ENCODE results near the gene SSTR5.

SSTR5 gene

GRCh38 chr16:1107731-1108130 is 35.2 kb downstream of the SSTR5 start:
- no peak for DNase-seq

- DNase-seq: no peak
Observed at GRCh38 chr16:1108299-1109252, 36.0 kb downstream of the SSTR5 start.

- DNase-seq: no peak
Observed at GRCh38 chr16:1109648-1110047, 37.1 kb downstream of the SSTR5 start.

GRCh38 chr16:1112506-1113184 is 40.1 kb downstream of the SSTR5 start:
- DNase-seq: no peak

GRCh38 chr16:1113489-1113888 is 40.9 kb downstream of the SSTR5 start:
- no peak for DNase-seq

- DNase-seq: no peak
Observed at GRCh38 chr16:1113889-1114526, 41.5 kb downstream of the SSTR5 start.

- DNase-seq: no peak
Observed at GRCh38 chr16:1116693-1117077, 44.1 kb downstream of the SSTR5 start.

- no peak for DNase-seq
Observed at GRCh38 chr16:1117176-1117900, 44.8 kb downstream of the SSTR5 start.

- no peak for DNase-seq
Observed at GRCh38 chr16:1117926-1118325, 45.4 kb downstream of the SSTR5 start.

- DNase-seq: no peak
Observed at GRCh38 chr16:1119129-1119528, 46.6 kb downstream of the SSTR5 start.

- no peak for DNase-seq
Observed at GRCh38 chr16:1119766-1120576, 47.4 kb downstream of the SSTR5 start.

GRCh38 chr16:1120577-1120941 is 48.0 kb downstream of the SSTR5 start:
- DNase-seq: no peak

- DNase-seq: no peak
Observed at GRCh38 chr16:1121009-1121408, 48.5 kb downstream of the SSTR5 start.

- no peak for DNase-seq
Observed at GRCh38 chr16:1121601-1122397, 49.3 kb downstream of the SSTR5 start.

- DNase-seq: no peak
Observed at GRCh38 chr16:1122398-1122765, 49.8 kb downstream of the SSTR5 start.

- no peak for DNase-seq
Observed at GRCh38 chr16:1123525-1124230, 51.1 kb downstream of the SSTR5 start.

- DNase-seq: no peak
Observed at GRCh38 chr16:1124291-1124690, 51.7 kb downstream of the SSTR5 start.

- no peak for DNase-seq
Observed at GRCh38 chr16:1124795-1125194, 52.2 kb downstream of the SSTR5 start.

GRCh38 chr16:1125471-1125870 is 52.9 kb downstream of the SSTR5 start:
- DNase-seq: peak; percentile 42

GRCh38 chr16:1126044-1126443 is 53.5 kb downstream of the SSTR5 start:
- no peak for DNase-seq

GRCh38 chr16:1126586-1126985 is 54.0 kb downstream of the SSTR5 start:
- DNase-seq: no peak

Data from activated naive CD4-positive, alpha-beta T cell treated with anti-CD3 and anti-CD28 coated beads, Interleukin-2, amount 50 U/mL, for 16 hours (primary cell).